A549 (cell line): Measurements from ENCODE around the gene SPNS2. TPM values are rescaled to one million over a fixed set of nuclear protein-coding genes. Genes with fewer than 3 reads are reported as not detected.
A peak's percentile ranks its signal among the peaks of the same experiment; 100 is the strongest.

Experiments
- ATAC-seq, 2 experiments: fragments of 200-7000 bp in 1 of 2; fragments of >200 bp in 1 of 2; cut with Nextera tagmentation in 1 of 2; cut with Tn5 transposase in 1 of 2; 3 replicates each; pipeline versions ENCODE4 v1.8.0 to v1.9.1; 2018 to 2020; ENCODE audit warnings: mild to moderate bottlenecking in 1 of 2, moderate library complexity in 1 of 2
- CTCF ChIA-PET: fragments of 300-600 bp; sonication (Branson Sonifier 250); formaldehyde crosslinking; extraction: SDS; loops from one replicate; lab custom pipeline; 2021; ENCODE audit warnings: antibody characterized with exemption, inconsistent platforms; lab: Yijun Ruan, JAX
- POLR2A ChIA-PET: fragments of 350-600 bp; formaldehyde crosslinking; extraction: SDS; loops from one replicate; lab custom pipeline; 2021; ENCODE audit warnings: antibody characterized with exemption, inconsistent platforms; lab: Yijun Ruan, JAX
- DNase-seq, 2 experiments: peaks; one replicate each; pipeline versions ENCODE4 v3.0.0 to v3.0.0-alpha.2; 2011 to 2016; ENCODE audit warnings: low read depth in 1 of 2, low spot score in 1 of 2
- FAIRE-seq: peaks from 2 replicates; lab custom pipeline; 2011; peaks lifted over from hg19 to GRCh38; lab: Jason Lieb, UNC
- H3K27ac ChIP-seq, 2 experiments: fragments of >200 bp; sonication (Bioruptor Twin); formaldehyde crosslinking; 3 replicates each; pipeline ENCODE4 v1.5.1; 2016 to 2017
- H3K4me1 ChIP-seq: fragments of >200 bp; sonication (Bioruptor Twin); formaldehyde crosslinking; 3 replicates; pipeline ENCODE4 v1.6.1; 2016
- H3K4me2 ChIP-seq: fragments of >200 bp; sonication (Bioruptor Twin); formaldehyde crosslinking; 3 replicates; pipeline ENCODE4 v1.6.1; 2016
- H3K4me3 ChIP-seq: fragments of >200 bp; sonication (Bioruptor Twin); formaldehyde crosslinking; 3 replicates; pipeline ENCODE4 v1.5.1; 2016
- H3K9me3 ChIP-seq: fragments of >200 bp; sonication (Bioruptor Twin); formaldehyde crosslinking; 3 replicates; pipeline ENCODE4 v1.6.1; 2016
- ATOH8 ChIP-seq: fragments of 250-450 bp; sonication (Bioruptor Pico); IDR thresholded peaks from 2 replicates; pipeline ENCODE4 v1.5.0; 2020; ENCODE audit warnings: low read depth, mild to moderate bottlenecking, moderate library complexity
- BCL3 ChIP-seq: fragments of >200 bp; sonication (Bioruptor Twin); formaldehyde crosslinking; IDR thresholded peaks from 3 replicates; pipeline ENCODE4 v1.6.1; 2016
- CHD4 ChIP-seq: fragments of 200-600 bp; sonication (generic); IDR thresholded peaks from 2 replicates; pipeline ENCODE4 v1.6.1; 2016; ENCODE audit warnings: antibody characterized with exemption, mild to moderate bottlenecking, borderline replicate concordance
- EHF ChIP-seq: fragments of 250-450 bp; sonication (Bioruptor Pico); IDR thresholded peaks from 2 replicates; pipeline ENCODE4 v1.5.0; 2020; ENCODE audit warnings: mild to moderate bottlenecking
- EHMT2 ChIP-seq: fragments of 200-600 bp; sonication (generic); IDR thresholded peaks from 2 replicates; pipeline ENCODE4 v1.6.1; 2016; ENCODE audit warnings: antibody characterized with exemption, low read depth, mild to moderate bottlenecking, moderate library complexity
- ELK1 ChIP-seq: fragments of 150-350 bp; IDR thresholded peaks from 2 replicates; pipeline ENCODE4 v1.6.1; 2014; ENCODE audit warnings: low read depth, mild to moderate bottlenecking, low read length
- ESRRA ChIP-seq: fragments of 150-350 bp; IDR thresholded peaks from 2 replicates; pipeline ENCODE4 v1.6.1; 2014; ENCODE audit warnings: mild to moderate bottlenecking, low read length, borderline replicate concordance
- FOSB ChIP-seq: fragments of 250-450 bp; sonication (Bioruptor Pico); IDR thresholded peaks from 2 replicates; pipeline ENCODE4 v1.5.0; 2020; ENCODE audit warnings: mild to moderate bottlenecking, moderate library complexity
- FOSL2 ChIP-seq, 2 experiments: fragments of 450-650 bp in 1 of 2; fragments of >200 bp in 1 of 2; sonication (Bioruptor Twin) in 1 of 2; formaldehyde crosslinking; IDR thresholded peaks; 2 replicates each; pipeline versions ENCODE4 v1.5.0 to v1.6.1; 2016 to 2020; ENCODE audit warnings: mild to moderate bottlenecking in 1 of 2, moderate library complexity in 1 of 2
- FOXS1 ChIP-seq: fragments of 250-450 bp; sonication (Bioruptor Pico); IDR thresholded peaks from 2 replicates; pipeline ENCODE4 v1.5.0; 2020; ENCODE audit warnings: mild to moderate bottlenecking, moderate library complexity
- HES2 ChIP-seq: fragments of >200 bp; sonication (Bioruptor Twin); formaldehyde crosslinking; IDR thresholded peaks from 2 replicates; pipeline ENCODE4 v1.6.1; 2016
- HOXA7 ChIP-seq: fragments of 250-450 bp; sonication (Bioruptor Pico); IDR thresholded peaks from 2 replicates; pipeline ENCODE4 v1.5.0; 2020; ENCODE audit warnings: mild to moderate bottlenecking, moderate library complexity
- HOXB5 ChIP-seq: fragments of 250-450 bp; sonication (Bioruptor Pico); IDR thresholded peaks from 2 replicates; pipeline ENCODE4 v1.5.0; 2020; ENCODE audit warnings: mild to moderate bottlenecking, moderate library complexity
- NFE2L2 ChIP-seq: fragments of 150-350 bp; conservative IDR thresholded peaks from 2 replicates; pipeline ENCODE4 v1.6.1; 2014; ENCODE audit warnings: low read length
- NR3C1 ChIP-seq: fragments of >200 bp; sonication (Bioruptor Twin); formaldehyde crosslinking; IDR thresholded peaks from 3 replicates; pipeline ENCODE4 v1.6.1; 2017
- PBX3 ChIP-seq: IDR thresholded peaks from 2 replicates; pipeline ENCODE4 v1.6.1; 2012
- POLR2AphosphoS2 ChIP-seq: conservative IDR thresholded peaks from 2 replicates; pipeline ENCODE4 v1.6.1; 2012; ENCODE audit warnings: low read length, improper control_type of control experiment, inconsistent platforms
- RAD21 ChIP-seq, 2 experiments: fragments of >200 bp in 1 of 2; sonication (Bioruptor Twin) in 1 of 2; formaldehyde crosslinking in 1 of 2; IDR thresholded peaks in 1 of 2; conservative IDR thresholded peaks in 1 of 2; 2 replicates in 1 of 2; 3 replicates in 1 of 2; pipeline ENCODE4 v1.6.1; 2012 to 2018; ENCODE audit warnings: inconsistent platforms in 1 of 2
- SMC3 ChIP-seq: fragments of >200 bp; sonication (Bioruptor Twin); formaldehyde crosslinking; IDR thresholded peaks from 3 replicates; pipeline ENCODE4 v1.6.1; 2018; ENCODE audit warnings: inconsistent platforms
- TFCP2L1 ChIP-seq: fragments of 250-450 bp; sonication (Bioruptor Pico); IDR thresholded peaks from 2 replicates; pipeline ENCODE4 v1.5.0; 2021; ENCODE audit warnings: mild to moderate bottlenecking
- USF2 ChIP-seq: fragments of 450-650 bp; IDR thresholded peaks from 2 replicates; pipeline ENCODE4 v1.6.1; 2014; ENCODE audit warnings: antibody characterized with exemption
- ZC3H11A ChIP-seq: fragments of 450-650 bp; IDR thresholded peaks from 2 replicates; pipeline ENCODE4 v1.6.1; 2014; ENCODE audit warnings: antibody characterized with exemption, mild to moderate bottlenecking
- ZNF302 ChIP-seq: fragments of 250-450 bp; sonication (Bioruptor Pico); IDR thresholded peaks from 2 replicates; pipeline ENCODE4 v1.9.0; 2021; ENCODE audit warnings: inconsistent platforms, mild to moderate bottlenecking, moderate library complexity
- WGBS: methylation state at CpG from one replicate; pipeline ENCODE4 v1.1.6; 2017; ENCODE audit errors: missing lambda C conversion rate; 5-methylcytosine and 5-hydroxymethylcytosine counted together
- polyA plus RNA-seq, 4 experiments: library from polyadenylated mRNA; depleted of rRNA in 3 of 4; stranded (reverse); fragments of >200 nt; fragmentation: RNase III in 1 of 4; extraction: RNeasy Plus Mini Kit Qiagen cat#74134 plus additional on column Dnase treatment in 1 of 4; gene quantifications; 2 replicates in 3 of 4; 3 replicates in 1 of 4; pipeline ENCODE4 v1.2.3, GENCODE V29; 2011 to 2017
- TF ChIP-seq, protein P1 (sequence below): IDR thresholded peaks from 2 replicates; pipeline ENCODE4 v1.6.1; 2012

Gene SPNS2
- polyA plus RNA-seq, 2 of the 4 experiments (the other 2 are of a cell fraction): 0.27 to 0.46 TPM

DNA sequence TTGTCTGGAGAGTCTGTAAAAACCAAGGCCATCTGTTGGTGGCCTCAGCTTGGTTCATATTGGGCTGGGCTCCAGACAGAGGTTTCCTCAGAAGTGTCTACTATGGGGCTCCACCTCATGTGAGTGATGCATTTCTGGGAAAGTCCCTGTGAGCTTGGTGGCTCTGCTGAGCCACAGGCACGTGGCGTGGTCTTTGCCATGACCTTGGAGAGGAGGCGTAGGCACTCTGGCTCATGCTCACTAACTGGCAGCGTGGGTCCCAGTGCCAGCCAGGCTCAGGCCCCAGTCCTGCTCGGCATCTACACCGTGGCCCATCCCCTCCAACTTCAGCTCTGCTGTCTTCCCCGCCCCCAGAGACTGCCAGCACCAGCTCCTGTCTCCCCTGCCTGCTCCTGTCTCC lies 75.0 kb downstream of the SPNS2 start:
- WGBS: 33% methylated on average over 7 of the region's 7 CpGs
- Histone ChIP-seq H3K4me1 (peaks cover 6% of the 10 kb centered on the region; the same call in 1 of the 3 replicates), H3K27ac (no peak overlapping the region), H3K4me2 (no peak overlapping the region), H3K4me3 (no peak overlapping the region), H3K9me3 (no peaks in the 10 kb centered on the region)
- ChIA-PET CTCF (interaction anchor here (1.0 to 2.9 kb wide), 5 partner anchors 8 to 52 kb away, joined by 3 to 20 read pairs (median 6); no protein-coding TSS in a partner anchor), POLR2A (no interaction called here)
- peak; percentile 28 to 59; a peak in 4 of 6 replicates for ATAC-seq
- peak; percentile 53 to 67 for DNase-seq
- no peak for TF ChIP-seq ZC3H11A
- no peak for TF ChIP-seq BCL3
- no peak for TF ChIP-seq FOSL2 (IDR thresholded peaks at IDR 0.05)
- peak; percentile 21; the same call in 1 of the 2 replicates for TF ChIP-seq FOSL2 (CRISPR knock-in tag; IDR thresholded peaks at IDR 0.05)
- TF ChIP-seq, protein P1, sequence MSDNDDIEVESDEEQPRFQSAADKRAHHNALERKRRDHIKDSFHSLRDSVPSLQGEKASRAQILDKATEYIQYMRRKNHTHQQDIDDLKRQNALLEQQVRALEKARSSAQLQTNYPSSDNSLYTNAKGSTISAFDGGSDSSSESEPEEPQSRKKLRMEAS: peak; percentile 51
- no peak for FAIRE-seq

- CTCF ChIA-PET: interaction anchor here (1.0 to 4.2 kb wide), 7 partner anchors 7 to 51 kb away, joined by 3 to 48 read pairs (median 6); no protein-coding TSS in a partner anchor
- TF ChIP-seq POLR2AphosphoS2: no peak
- TF ChIP-seq HOXA7: no peak
- no peak for TF ChIP-seq ZC3H11A
- TF ChIP-seq HOXB5 (CRISPR knock-in tag): no peak
- no peak for TF ChIP-seq ATOH8 (CRISPR knock-in tag)
- no peak for TF ChIP-seq EHF (CRISPR knock-in tag)
- no peak for TF ChIP-seq TFCP2L1 (CRISPR knock-in tag)
- TF ChIP-seq RAD21 (conservative IDR thresholded peaks at IDR 0.05 in 1 of 2, IDR thresholded peaks at IDR 0.05 in 1 of 2): no peak
- TF ChIP-seq USF2: no peak
- no peak for TF ChIP-seq ZNF302 (CRISPR knock-in tag)
- Histone ChIP-seq H3K27ac (no peak overlapping the region), H3K4me1 (peaks cover 6% of the 10 kb centered on the region; the same call in 1 of the 3 replicates), H3K9me3 (no peaks in the 10 kb centered on the region), H3K4me2 (no peak overlapping the region), H3K4me3 (no peak overlapping the region)
- POLR2A ChIA-PET: no interaction called here
- DNase-seq (no peak), ATAC-seq (no peak), FAIRE-seq (no peak)
- 88% methylated on average over 9 of the region's 9 CpGs for WGBS
Observed at GRCh38 chr17:4574448-4575045, 75.9 kb downstream of the SPNS2 start.

- 51% methylated on average over 6 of the region's 6 CpGs for WGBS
Observed at GRCh38 chr17:4576161-4576558, 77.5 kb downstream of the SPNS2 start.

More at GRCh38 chr17:4576161-4576558, 77.5 kb downstream of the SPNS2 start:
- no peak for FAIRE-seq
- no peak overlapping the region for H3K4me2 ChIP-seq
- no peaks in the 10 kb centered on the region for H3K9me3 ChIP-seq
- H3K4me1 ChIP-seq: peaks cover 6% of the 10 kb centered on the region; the same call in 1 of the 3 replicates
- CTCF ChIA-PET: interaction anchor here (1.4 to 4.2 kb wide), 6 partner anchors 9 to 214 kb away, joined by 4 to 48 read pairs (median 6); no protein-coding TSS in a partner anchor
- POLR2A ChIA-PET: no interaction called here
- no peak for ATAC-seq
- no peak overlapping the region for H3K4me3 ChIP-seq
- DNase-seq: no peak
- H3K27ac ChIP-seq: no peak overlapping the region
- no peak for TF ChIP-seq PBX3
- TF ChIP-seq FOSB (CRISPR knock-in tag): no peak
- TF ChIP-seq NFE2L2: no peak
- TF ChIP-seq FOSL2 (IDR thresholded peaks at IDR 0.05): no peak
- no peak for TF ChIP-seq FOSL2 (CRISPR knock-in tag; IDR thresholded peaks at IDR 0.05)
- no peak for TF ChIP-seq SMC3
- no peak for TF ChIP-seq ELK1
- TF ChIP-seq NR3C1: no peak
- no peak for TF ChIP-seq EHMT2
- TF ChIP-seq ESRRA: no peak
- TF ChIP-seq FOXS1 (CRISPR knock-in tag): no peak
- no peak for TF ChIP-seq HOXA7
- TF ChIP-seq TFCP2L1 (CRISPR knock-in tag): no peak
- TF ChIP-seq CHD4: no peak
- TF ChIP-seq HES2: no peak
- TF ChIP-seq ZNF302 (CRISPR knock-in tag): no peak
